ENCODE measurements around the gene FBXW5. TPM values are rescaled to one million over a fixed set of nuclear protein-coding genes. Genes with fewer than 3 reads are reported as not detected.

Gene FBXW5
- total and polyA plus RNA-seq, 9 of the 15 experiments (the other 6 are each of a cell fraction or from before 2014, with no cell fraction given) = 0.21 to 128 (median 37.0) TPM

- TF ChIP-seq DMBX1 (CRISPR knock-in tag; IDR thresholded peaks at IDR 0.05; ENCODE audit: borderline replicate concordance) = no peak
- TF ChIP-seq ATF3 (IDR thresholded peaks at IDR 0.05) = peak; percentile 52
- TF ChIP-seq ATF3 (CRISPR knock-in tag; conservative IDR thresholded peaks at IDR 0.05) = no peak
- TF ChIP-seq ZNF740 (CRISPR knock-in tag; IDR thresholded peaks at IDR 0.05) = no peak
- no peak for TF ChIP-seq ZNF740 (tag; IDR thresholded peaks at IDR 0.05)
- TF ChIP-seq PRPF4 (IDR thresholded peaks at IDR 0.05; ENCODE audit: insufficient read depth, low read depth, low read length, poor library complexity, severe bottlenecking) = peak; percentile 61
- TF ChIP-seq ZBTB33 (CRISPR knock-in tag; IDR thresholded peaks at IDR 0.05) = peak; percentile 99
- TF ChIP-seq TBL1XR1 (IDR thresholded peaks at IDR 0.05; ENCODE audit: low read length in 2 of 2) = no peak
- TF ChIP-seq ARID1B (IDR thresholded peaks at IDR 0.05) = no peak
- TF ChIP-seq ZNF121 (CRISPR knock-in tag; conservative IDR thresholded peaks at IDR 0.05) = no peak
- TF ChIP-seq BRF1 (IDR thresholded peaks at IDR 0.05; ENCODE audit: borderline replicate concordance, extremely low read depth, insufficient read length) = no peak
- peak; percentile 56 for TF ChIP-seq RBFOX2 (IDR thresholded peaks at IDR 0.05; ENCODE audit: low read depth, low read length)
- no peak for TF ChIP-seq ILK (tag; IDR thresholded peaks at IDR 0.05; ENCODE audit: borderline replicate concordance, low read depth)
- no peak for TF ChIP-seq ZNF589 (CRISPR knock-in tag; IDR thresholded peaks at IDR 0.05; ENCODE audit: low read depth)
- TF ChIP-seq TRIM28 (IDR thresholded peaks at IDR 0.05) = no peak
- TF ChIP-seq CREM (IDR thresholded peaks at IDR 0.05; ENCODE audit: low read depth) = no peak
- TF ChIP-seq HDAC6 (IDR thresholded peaks at IDR 0.05; ENCODE audit: low read depth, low read length) = no peak
- TF ChIP-seq HDAC3 (IDR thresholded peaks at IDR 0.05; ENCODE audit: borderline replicate concordance, partially characterized antibody) = no peak
- no peak for TF ChIP-seq NFIX (CRISPR knock-in tag; IDR thresholded peaks at IDR 0.05; ENCODE audit: low read depth)
- TF ChIP-seq NFRKB (IDR thresholded peaks at IDR 0.05; ENCODE audit: low read depth) = no peak
- no peak for TF ChIP-seq PHB2 (IDR thresholded peaks at IDR 0.05; ENCODE audit: low read depth)
- TF ChIP-seq TGIF2 (CRISPR knock-in tag; IDR thresholded peaks at IDR 0.05) = 0 out of 2 replicates have a peak, but pooled peaks have one; percentile 66
- TF ChIP-seq POLR2G (IDR thresholded peaks at IDR 0.05; ENCODE audit: low read depth, low read length) = peak; percentile 55
- TF ChIP-seq ETV1 (tag; conservative IDR thresholded peaks at IDR 0.05; ENCODE audit: low read depth) = no peak
- no peak for TF ChIP-seq HNRNPUL1 (IDR thresholded peaks at IDR 0.05; ENCODE audit: low read length)
Observed at GRCh38 chr9:136942112-136942880, 2.2 kb downstream of the FBXW5 start (continued).

Measured in K562 (cell line).